Measurements from ENCODE around the gene CACNA1H.
"Not testable (repeated sequence)": the region's sequence is repeated elsewhere in the genome, so short reads cannot be mapped to it uniquely, and the experiment has no call there.

CACNA1H gene

GRCh38 chr16:1175566-1176279 is 22.8 kb downstream of the CACNA1H start:
- no peak for DNase-seq (ENCODE audit: low spot score)

DNA sequence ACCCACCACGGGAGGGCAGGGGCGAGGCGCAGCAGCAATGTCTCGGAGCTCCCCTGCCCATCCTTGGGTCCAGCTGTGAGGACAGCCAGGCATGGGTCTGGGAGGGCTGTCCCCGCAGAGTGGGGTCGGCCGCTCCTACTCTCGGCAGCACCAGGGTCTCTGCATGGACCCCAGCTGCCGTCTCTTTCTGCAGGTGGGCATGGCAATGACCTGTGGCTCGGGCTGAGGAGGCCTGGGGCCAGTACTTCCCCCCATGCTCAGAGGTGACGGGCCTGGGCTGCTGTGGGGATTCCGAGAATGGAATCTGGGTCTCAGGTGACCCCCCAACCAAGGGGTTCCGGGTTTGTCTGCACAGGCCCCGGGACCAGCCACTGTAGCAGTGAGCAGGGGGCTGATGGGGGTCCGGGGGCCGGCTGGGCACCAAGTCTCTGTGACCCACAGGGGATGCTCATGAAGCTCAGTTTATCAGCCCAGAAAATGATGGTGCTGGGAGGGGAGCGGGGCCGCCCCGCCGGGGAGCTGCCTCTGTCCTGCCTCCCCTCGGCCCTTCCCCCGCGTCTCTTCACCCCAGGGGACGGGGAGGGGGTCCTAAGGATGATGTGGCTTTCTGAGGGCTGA is 23.5 kb downstream of the CACNA1H start:
- no peak for DNase-seq (ENCODE audit: low spot score)

DNA sequence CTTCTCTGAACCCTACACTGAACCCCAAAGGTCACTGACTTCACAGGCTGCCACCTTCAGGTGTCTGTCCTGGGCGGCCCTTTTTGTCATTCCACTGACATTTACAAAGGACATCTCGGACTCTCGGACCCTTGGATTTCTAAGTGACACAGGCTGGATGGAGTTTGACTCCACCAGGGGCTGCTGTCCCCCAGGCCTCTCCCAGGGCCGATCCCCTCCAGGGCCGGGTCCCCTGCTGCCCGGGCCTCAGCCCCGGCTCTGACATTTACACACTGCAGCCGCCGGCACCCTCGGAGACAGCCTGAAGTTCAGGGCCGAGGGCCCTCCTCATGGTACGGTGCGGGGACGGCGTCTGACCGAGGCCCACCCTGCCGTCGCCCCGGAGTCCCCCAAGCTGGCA is 24.1 kb downstream of the CACNA1H start:
- DNase-seq (ENCODE audit: low spot score): no peak

- no peak for DNase-seq (ENCODE audit: low spot score)
These were observed 24.8 kb downstream of the CACNA1H start for GRCh38 chr16:1177750-1178149.

- DNase-seq (ENCODE audit: low spot score): no peak
These were observed 25.5 kb downstream of the CACNA1H start for GRCh38 chr16:1178295-1178910.

DNA sequence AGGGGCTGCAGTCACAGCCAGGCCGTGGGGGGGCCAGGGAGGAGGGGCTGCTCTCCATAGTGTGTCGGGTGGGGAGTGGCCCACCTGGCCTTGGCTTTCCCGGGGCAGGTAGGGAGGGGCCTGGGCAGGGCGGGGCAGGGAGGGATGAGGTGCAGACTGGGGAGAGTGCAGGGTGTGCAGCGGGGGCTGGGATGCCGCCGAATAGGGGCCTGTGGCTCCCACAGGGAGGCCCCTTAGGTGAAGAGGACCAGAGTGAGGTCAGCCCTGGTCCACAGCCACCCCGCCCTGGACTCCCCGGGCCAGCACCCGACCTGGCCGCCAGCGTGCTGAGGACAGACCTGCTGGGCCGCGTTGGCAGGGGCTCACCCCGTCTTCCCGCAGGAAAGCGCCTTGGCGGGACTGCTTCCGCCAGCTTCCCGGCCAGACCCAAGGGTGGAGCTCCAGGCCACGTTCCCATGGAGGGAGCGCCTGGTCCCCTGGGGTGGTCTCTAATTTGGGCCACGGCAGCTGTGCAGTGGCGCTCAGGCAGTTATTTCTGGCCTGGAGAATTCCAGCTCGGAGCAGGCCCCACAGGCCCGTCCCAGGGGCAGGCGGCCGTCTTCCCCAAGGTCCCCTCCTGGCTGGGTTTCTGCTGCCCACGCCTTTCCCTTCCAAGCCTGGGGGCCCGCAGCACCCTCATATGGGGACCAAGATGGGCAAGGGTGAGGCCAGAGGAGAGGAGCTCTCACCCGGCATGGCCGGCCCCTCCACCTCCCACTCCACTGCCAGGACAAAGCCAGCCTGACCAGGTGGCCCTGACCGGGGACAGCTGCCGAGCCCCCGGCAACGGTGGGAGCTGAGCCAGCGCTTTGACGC is 27.9 kb downstream of the CACNA1H start:
- DNase-seq (ENCODE audit: low spot score): no peak

GRCh38 chr16:1181404-1182315 is 28.8 kb downstream of the CACNA1H start:
- DNase-seq (ENCODE audit: low spot score): peak; percentile 29

GRCh38 chr16:1182316-1182671 is 29.4 kb downstream of the CACNA1H start:
- DNase-seq (ENCODE audit: low spot score): no peak

DNA sequence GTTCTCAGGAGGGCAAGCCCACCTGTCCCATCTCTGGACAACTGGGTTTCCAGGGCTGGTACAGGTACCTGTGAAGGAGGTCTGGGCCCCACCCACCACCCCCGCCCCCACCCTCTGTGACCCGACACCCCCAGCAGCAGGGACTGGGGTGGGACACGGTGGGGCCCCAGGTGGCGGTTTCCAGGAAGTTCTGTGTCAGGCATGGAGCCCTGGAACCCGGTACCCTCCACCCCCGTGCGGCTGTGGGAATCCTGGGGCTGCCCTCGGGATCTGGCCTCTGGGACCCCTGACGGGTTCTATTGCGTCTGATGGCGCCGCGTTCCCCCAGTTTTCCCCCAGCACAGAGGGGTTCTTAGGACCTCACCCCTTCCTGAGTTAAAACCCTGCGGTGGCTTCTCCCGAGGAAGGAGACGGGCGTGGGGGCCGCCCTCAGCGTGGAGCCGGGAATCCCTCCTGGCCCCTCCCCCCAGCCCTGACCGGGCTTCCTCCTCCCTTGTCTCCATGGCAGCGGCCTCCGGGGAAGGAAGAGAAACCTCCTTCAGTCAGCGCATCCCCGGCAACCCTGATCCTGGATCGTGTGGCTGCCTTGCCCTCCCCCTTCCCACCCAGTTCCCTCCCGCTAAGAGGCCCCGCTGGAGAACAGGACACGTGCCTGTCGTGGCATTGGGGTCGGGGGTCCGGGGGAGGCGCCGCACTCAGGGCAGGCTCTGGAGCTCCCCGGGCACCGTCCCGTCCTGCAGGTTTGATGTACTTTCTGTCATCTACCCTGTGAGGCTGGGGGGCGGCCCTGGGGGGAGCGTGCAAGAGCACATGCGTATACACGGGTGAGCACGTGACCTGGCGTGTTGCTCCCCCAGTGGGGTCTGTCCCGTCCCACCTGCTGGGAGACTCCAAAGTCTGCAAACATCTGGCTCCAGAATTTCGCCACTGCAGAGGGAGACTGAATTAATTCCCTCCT is 30.3 kb downstream of the CACNA1H start:
- DNase-seq (ENCODE audit: low spot score): no peak

DNA sequence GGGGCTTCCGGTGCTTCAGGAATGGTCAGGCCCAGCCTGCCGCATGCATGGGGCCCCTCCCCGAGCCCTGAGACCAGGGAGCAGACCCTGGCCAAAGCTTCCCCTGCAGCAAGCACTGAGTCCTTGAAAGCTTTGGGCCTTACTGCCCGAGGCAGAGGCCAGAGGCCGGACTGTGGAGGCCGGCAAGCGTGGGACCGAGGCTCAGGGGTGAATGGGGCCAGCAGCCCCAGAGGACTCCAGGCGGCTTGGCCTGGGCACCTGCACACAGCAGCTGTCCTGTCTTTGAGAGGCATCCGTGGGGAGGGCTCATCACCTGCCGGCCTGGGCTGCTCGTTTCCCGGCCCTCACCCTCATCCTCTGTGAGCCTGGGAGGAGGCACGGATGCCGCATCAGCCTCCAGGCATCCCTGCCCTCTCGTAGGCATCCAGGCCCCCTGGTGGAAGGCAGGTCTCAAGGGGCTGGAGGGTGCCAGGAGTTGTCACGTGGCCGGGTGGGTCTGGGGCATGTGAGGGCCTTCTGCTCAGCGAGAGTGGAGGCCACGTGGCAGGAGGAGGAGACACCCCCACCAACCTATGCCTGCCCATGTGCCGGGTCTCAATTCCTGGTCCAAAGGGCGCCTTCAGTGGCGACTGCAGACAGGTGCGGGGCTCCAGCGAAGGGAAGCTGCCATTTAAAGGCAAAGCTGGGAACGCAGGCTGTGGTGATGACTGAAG is 31.4 kb downstream of the CACNA1H start:
- DNase-seq (ENCODE audit: low spot score): no peak

DNA sequence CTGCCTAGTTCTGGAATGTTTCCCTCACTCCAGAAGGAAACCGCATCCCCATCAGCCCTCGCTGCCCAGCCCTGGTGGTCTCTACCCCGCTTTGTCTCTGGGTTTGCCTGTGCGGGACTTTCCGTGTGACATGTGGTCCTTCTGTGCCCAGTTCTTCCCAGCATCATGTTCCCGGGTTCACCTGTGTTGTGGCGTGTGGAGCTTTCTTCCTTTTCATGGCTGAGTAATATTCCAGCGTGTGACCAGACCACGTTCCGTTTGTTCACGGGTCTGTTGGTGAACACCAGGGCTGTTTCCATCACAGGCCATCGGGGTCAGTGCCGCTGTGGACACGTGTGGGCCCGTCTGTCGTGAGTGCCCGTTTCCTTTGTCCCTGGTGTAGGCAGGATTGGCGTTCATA is 32.1 kb downstream of the CACNA1H start:
- no peak for DNase-seq (ENCODE audit: low spot score)

GRCh38 chr16:1185460-1186207 is 32.7 kb downstream of the CACNA1H start:
- DNase-seq (ENCODE audit: low spot score): not testable (repeated sequence)

GRCh38 chr16:1188432-1189189 is 35.7 kb downstream of the CACNA1H start:
- DNase-seq (ENCODE audit: low spot score): no peak

DNA sequence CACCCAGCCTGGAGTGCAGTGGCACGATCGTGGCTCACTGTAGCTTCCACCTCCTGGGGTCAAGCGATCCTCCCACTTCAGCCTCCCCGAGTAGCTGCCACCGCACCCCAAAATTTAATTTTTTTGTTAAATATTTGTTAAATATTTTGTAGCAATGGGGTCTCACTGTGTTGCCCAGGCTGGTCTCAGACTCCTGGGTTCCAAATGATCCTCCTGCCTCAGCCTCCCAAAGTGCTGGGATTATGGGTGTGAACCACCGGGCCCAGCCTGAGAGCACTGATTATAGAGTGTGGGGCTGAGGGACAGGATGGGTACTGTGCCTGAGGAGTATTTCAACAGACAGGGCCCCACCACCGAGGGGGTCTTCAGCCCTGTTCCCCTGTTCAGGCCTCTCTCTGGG is 36.5 kb downstream of the CACNA1H start:
- DNase-seq (ENCODE audit: low spot score): no peak

GRCh38 chr16:1190789-1191188 is 37.9 kb downstream of the CACNA1H start:
- not testable (repeated sequence) for DNase-seq (ENCODE audit: low spot score)

- no peak for DNase-seq (ENCODE audit: low spot score)
These were observed 39.6 kb downstream of the CACNA1H start for GRCh38 chr16:1192384-1193073.

DNA sequence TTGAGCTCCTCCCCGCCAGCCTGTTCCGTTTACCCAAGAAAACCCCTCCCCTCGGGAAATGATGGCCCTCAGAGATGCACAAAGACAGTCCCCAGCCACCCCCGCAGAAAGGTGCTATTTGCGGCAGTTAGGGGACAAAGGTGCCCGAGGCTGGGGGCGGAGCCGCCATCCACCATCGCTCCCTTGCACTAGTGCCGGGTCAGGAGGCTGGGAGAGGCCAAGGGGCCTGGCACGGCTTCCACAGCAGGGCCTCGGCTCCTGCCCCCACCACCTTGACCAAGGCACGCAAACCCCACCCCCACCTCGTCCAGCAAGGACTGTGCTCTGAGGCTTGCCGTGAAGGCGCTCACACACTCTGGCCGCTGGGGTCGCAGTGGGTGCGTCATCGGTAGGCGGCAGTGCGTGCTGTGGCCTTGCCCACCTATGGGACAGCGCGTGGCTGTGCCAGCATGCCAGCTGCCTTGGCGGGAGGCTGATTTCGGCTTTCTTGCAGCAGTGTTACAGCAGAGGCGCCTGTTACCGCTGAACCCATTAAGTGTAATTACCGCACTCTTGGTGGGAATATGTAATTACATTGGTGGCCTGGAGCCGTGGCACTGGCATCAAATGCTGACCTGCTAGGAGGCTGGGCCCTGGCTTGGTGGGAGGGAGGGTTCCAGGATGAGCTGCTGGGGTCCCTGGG is 40.4 kb downstream of the CACNA1H start:
- DNase-seq (ENCODE audit: low spot score): no peak
